CD4-positive, CD25-positive, alpha-beta regulatory T cell (primary cell): ENCODE measurements around the gene SUSD6. TPM values are rescaled to one million over a fixed set of nuclear protein-coding genes. Genes with fewer than 3 reads are reported as not detected.
A peak's percentile ranks its signal among the peaks of the same experiment; 100 is the strongest.

Experiments used
- ATAC-seq, 2 donors: fragments of 150-1000 bp; cut with Tn5 transposase; one replicate each; pipeline ENCODE4 v1.10.0; 2021; ENCODE audit warnings: low read depth in 2 of 2, moderate number of reproducible peaks in 2 of 2, moderate library complexity in 1 of 2
- DNase-seq, 3 donors: peaks; one replicate each; pipeline versions ENCODE4 v3.0.0 to v3.0.0-alpha.2; 2012 to 2022; ENCODE audit warnings: mixed read lengths in 1 of 3
- H3K27ac ChIP-seq: one replicate; pipeline ENCODE4 v1.7.0; 2013; ENCODE audit warnings: mild to moderate bottlenecking, low read length; ENCODE audit not compliant: insufficient read depth, poor library complexity, severe bottlenecking
- H3K27me3 ChIP-seq: one replicate; pipeline ENCODE4 v1.7.0; 2013; ENCODE audit warnings: low read length; ENCODE audit not compliant: control insufficient read depth, insufficient read depth
- H3K36me3 ChIP-seq: one replicate; pipeline ENCODE4 v1.7.0; 2013; ENCODE audit warnings: mild to moderate bottlenecking, low read length, moderate library complexity; ENCODE audit not compliant: control insufficient read depth, insufficient read depth
- H3K4me1 ChIP-seq: 2 replicates; pipeline ENCODE4 v1.7.0; 2013; ENCODE audit warnings: mild to moderate bottlenecking, low read length; ENCODE audit not compliant: insufficient read depth, control insufficient read depth, poor library complexity, severe bottlenecking
- H3K4me3 ChIP-seq: one replicate; pipeline ENCODE4 v1.7.0; 2013; ENCODE audit warnings: low read depth, mild to moderate bottlenecking, low read length, moderate library complexity
- H3K9me3 ChIP-seq, 2 experiments: 1 replicate in 1 of 2; 2 replicates in 1 of 2; pipeline ENCODE4 v1.7.0; 2013; ENCODE audit warnings: low read length in 2 of 2, mild to moderate bottlenecking in 1 of 2, moderate library complexity in 1 of 2; ENCODE audit not compliant: control insufficient read depth in 2 of 2
- H3K27ac Mint-ChIP-seq, 3 donors: one replicate each; pipeline ENCODE4 v1.8.0; 2020 to 2022; ENCODE audit warnings: mild to moderate bottlenecking in 3 of 3, mixed read lengths in 3 of 3, moderate library complexity in 2 of 3
- H3K27me3 Mint-ChIP-seq: one replicate; pipeline ENCODE4 v1.8.0; 2022; ENCODE audit warnings: mild to moderate bottlenecking, mixed read lengths
- H3K36me3 Mint-ChIP-seq: one replicate; pipeline ENCODE4 v1.8.0; 2020; ENCODE audit warnings: mixed read lengths
- H3K4me1 Mint-ChIP-seq, 4 donors: one replicate each; pipeline ENCODE4 v1.8.0; 2020 to 2022; ENCODE audit warnings: mixed read lengths in 4 of 4, mild to moderate bottlenecking in 1 of 4
- H3K4me3 Mint-ChIP-seq, 4 donors: one replicate each; pipeline ENCODE4 v1.8.0; 2020 to 2022; ENCODE audit warnings: mild to moderate bottlenecking in 4 of 4, mixed read lengths in 4 of 4, moderate library complexity in 3 of 4
- H3K9me3 Mint-ChIP-seq, 7 donors: one replicate each; pipeline ENCODE4 v1.8.0; 2020 to 2022; ENCODE audit warnings: mixed read lengths in 7 of 7, mild to moderate bottlenecking in 3 of 7, moderate library complexity in 2 of 7
- polyA plus RNA-seq, 4 donors: library from polyadenylated mRNA; unstranded; fragments of 300-500 nt; fragmentation: Illumina TruSeq; gene quantifications; one replicate each; pipeline ENCODE4 v1.2.3, GENCODE V29; 2021
- total RNA-seq: library from RNA; stranded (reverse); gene quantifications from one replicate; pipeline ENCODE4 v1.2.3, GENCODE V29; 2022

SUSD6 gene
- total and polyA plus RNA-seq, 5 donors from 2014 or later, result 7.7 to 101 (median 9.6) TPM

DNA sequence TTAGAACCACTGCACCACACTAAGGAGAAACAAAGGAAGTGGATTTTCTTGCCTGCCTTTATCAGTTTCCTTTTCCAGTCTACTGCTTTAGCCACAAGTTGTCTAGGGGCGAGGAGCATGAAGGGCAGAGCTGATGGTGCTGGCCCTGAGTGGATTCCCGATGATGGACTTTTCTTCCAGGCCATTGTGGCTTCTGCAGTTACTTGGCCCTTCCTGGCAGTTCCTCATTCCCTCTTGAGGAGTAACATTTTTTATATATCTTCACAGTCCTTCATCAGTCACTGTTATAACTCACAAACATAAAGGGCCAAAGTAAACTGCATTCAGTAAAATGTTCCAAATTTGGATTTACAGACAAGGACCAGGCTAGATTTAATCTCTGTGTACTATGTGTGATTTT is 94.3 kb downstream of the SUSD6 start:
- DNase-seq, result no peak
- Mint-ChIP-seq H3K9me3 (peaks cover 0 to 1% (median 0%) of the 10 kb centered on the region in 7 donors), H3K4me3 (no peak overlapping the region), H3K36me3 (peaks cover 38% of the 10 kb centered on the region), H3K27me3 (no peaks in the 10 kb centered on the region), H3K4me1 (peaks cover 11 to 39% (median 27%) of the 10 kb centered on the region in 4 donors), H3K27ac (peak overlapping the region in 2 of 3 donors; percentile 48 to 62)
- no peaks in the 10 kb centered on the region for H3K27me3 ChIP-seq
- ATAC-seq, result no peak
- H3K4me1 ChIP-seq, result peaks cover 9% of the 10 kb centered on the region
- H3K4me3 ChIP-seq, result no peak overlapping the region
- H3K36me3 ChIP-seq, result peaks cover 70% of the 10 kb centered on the region
- no peaks in the 10 kb centered on the region for H3K9me3 ChIP-seq
- no peak overlapping the region for H3K27ac ChIP-seq

DNA sequence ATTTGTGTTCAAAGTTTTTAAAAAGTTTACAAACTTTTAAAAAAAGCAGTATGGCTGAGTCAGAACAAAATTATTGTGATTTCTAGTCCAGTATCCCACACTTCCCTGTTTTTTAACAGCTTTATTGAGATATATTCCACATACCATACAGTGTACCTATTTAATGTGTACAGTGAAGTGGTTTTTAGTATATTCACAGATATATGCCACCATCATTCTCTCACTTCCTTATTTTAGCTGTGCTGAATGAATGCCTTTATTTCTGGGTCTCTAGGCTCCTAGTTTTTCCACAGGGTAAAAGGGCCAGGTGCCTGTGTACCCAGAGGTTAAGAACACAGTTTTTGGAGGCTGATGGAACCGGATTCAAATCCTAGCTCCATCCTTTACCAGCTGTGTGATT is 96.7 kb downstream of the SUSD6 start:
- Histone ChIP-seq H3K27ac (no peak overlapping the region), H3K9me3 (no peaks in the 10 kb centered on the region), H3K27me3 (no peaks in the 10 kb centered on the region), H3K4me3 (no peak overlapping the region), H3K36me3 (peaks cover 92% of the 10 kb centered on the region), H3K4me1 (peaks cover 15% of the 10 kb centered on the region)
- H3K4me3 Mint-ChIP-seq, result no peak overlapping the region
- H3K27me3 Mint-ChIP-seq, result no peaks in the 10 kb centered on the region
- peaks cover 0 to 1% (median 0%) of the 10 kb centered on the region in 7 donors for H3K9me3 Mint-ChIP-seq
- H3K27ac Mint-ChIP-seq, result no peak overlapping the region
- no peak for DNase-seq
- H3K36me3 Mint-ChIP-seq, result peaks cover 53% of the 10 kb centered on the region
- ATAC-seq, result no peak
- H3K4me1 Mint-ChIP-seq, result peaks cover 2 to 38% (median 26%) of the 10 kb centered on the region in 4 donors

DNA sequence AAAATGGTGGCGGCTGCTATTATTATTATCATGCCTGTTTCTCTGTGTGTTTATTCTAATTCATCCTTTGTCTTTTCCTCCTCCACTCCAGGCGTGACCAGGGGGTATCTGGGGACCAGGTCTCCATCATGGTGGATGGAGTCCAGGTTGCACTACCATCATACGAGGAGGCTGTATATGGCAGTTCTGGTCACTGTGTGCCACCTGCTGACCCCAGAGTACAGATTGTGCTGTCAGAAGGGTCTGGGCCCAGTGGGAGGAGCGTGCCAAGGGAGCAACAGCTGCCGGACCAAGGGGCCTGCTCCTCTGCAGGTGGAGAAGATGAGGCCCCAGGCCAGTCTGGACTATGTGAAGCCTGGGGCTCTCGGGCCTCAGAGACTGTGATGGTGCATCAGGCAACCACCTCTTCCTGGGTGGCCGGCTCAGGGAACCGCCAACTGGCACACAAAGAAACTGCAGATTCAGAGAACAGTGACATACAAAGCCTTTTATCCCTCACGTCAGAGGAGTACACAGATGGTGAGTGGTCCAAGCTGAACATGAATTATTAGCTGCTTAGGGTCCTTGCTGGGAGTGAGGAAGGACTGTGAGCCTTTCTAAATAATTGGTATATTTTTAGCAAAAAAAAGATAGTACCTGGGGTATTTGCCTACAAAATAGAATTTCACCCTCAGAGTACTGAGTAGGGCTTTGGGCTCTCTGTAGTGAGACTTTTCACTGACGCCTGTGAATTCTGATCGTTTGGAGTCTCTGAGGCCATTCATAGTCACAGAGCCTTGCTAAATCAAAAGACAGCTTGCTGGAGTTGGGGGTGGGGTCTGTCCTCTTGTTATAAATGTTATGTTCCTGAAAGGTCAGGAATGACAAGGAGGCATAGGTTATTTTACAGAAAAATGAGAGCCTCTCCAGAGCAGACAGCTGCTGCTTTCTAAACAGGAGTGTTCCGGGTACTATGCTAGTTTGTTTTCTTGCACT is 97.5 kb downstream of the SUSD6 start:
- peak in 1 of 3 donors; percentile 61 for DNase-seq
- Histone ChIP-seq H3K9me3 (no peaks in the 10 kb centered on the region), H3K4me3 (no peak overlapping the region), H3K27me3 (no peaks in the 10 kb centered on the region), H3K36me3 (peaks cover 89% of the 10 kb centered on the region), H3K4me1 (peaks cover 15% of the 10 kb centered on the region), H3K27ac (no peak overlapping the region)
- peak; percentile 57 to 64 for ATAC-seq
- H3K4me1 Mint-ChIP-seq, result peaks cover 5 to 39% (median 23%) of the 10 kb centered on the region in 4 donors
- H3K9me3 Mint-ChIP-seq, result peaks cover 0 to 1% (median 0%) of the 10 kb centered on the region in 7 donors
- H3K27ac Mint-ChIP-seq, result peak overlapping the region in 2 of 3 donors; percentile 62 to 75
- no peaks in the 10 kb centered on the region for H3K27me3 Mint-ChIP-seq
- no peak overlapping the region for H3K4me3 Mint-ChIP-seq
- peaks cover 51% of the 10 kb centered on the region for H3K36me3 Mint-ChIP-seq

DNA sequence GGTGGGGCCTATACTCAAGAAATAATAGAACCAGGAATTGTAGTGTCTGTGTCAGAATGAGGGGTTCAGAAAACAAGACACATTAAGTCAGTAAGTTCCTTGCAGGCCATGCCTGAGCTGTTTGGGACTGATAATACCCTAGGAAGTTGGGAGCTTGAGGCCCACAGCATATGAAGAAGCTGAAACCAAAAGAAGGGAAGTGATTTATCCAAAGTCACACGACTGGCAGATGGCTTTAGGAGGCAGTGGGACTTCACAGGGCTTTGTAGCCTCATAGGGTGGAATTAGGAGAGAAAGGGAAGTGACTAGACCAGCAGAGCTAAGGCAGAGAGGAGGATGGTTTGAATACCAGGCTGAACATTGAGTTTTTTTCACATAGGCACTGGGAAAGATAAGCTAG is 99.0 kb downstream of the SUSD6 start:
- H3K27me3 Mint-ChIP-seq, result no peaks in the 10 kb centered on the region
- DNase-seq (no peak), ATAC-seq (no peak)
- H3K4me3 ChIP-seq, result no peak overlapping the region
- H3K36me3 Mint-ChIP-seq, result peaks cover 53% of the 10 kb centered on the region
- no peaks in the 10 kb centered on the region for H3K9me3 ChIP-seq
- peak overlapping the region; percentile 23 to 83 (median 32) for H3K27ac Mint-ChIP-seq
- H3K36me3 ChIP-seq, result peaks cover 76% of the 10 kb centered on the region
- H3K4me1 ChIP-seq, result peaks cover 15% of the 10 kb centered on the region
- no peak overlapping the region for H3K27ac ChIP-seq
- H3K27me3 ChIP-seq, result no peaks in the 10 kb centered on the region
- no peak overlapping the region for H3K4me3 Mint-ChIP-seq
- H3K4me1 Mint-ChIP-seq, result peaks cover 5 to 41% (median 22%) of the 10 kb centered on the region in 4 donors
- no peaks in the 10 kb centered on the region for H3K9me3 Mint-ChIP-seq

DNA sequence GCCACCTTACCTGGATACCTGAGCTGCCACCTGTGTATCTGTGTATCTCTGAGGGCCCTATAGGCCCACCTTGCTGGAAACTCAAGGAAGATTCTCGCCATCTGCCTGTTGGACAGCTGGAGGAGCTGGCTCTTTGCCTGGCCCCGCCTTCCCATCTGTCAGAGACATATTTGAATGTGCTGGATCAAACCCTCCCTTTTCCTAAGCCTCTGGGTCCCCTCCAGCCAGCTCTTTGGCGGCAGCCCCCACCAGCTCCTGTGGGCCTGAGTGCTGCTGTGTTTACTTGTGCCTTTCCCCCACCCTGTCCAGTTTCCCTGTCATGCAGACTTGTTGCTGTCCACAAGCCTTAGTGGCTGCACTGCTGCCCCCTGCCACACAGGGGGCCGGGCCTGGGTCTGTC is 99.7 kb downstream of the SUSD6 start:
- H3K4me3 ChIP-seq, result no peak overlapping the region
- Mint-ChIP-seq H3K36me3 (peaks cover 48% of the 10 kb centered on the region), H3K4me1 (peaks cover 5 to 45% (median 26%) of the 10 kb centered on the region in 4 donors), H3K27me3 (no peaks in the 10 kb centered on the region), H3K9me3 (no peaks in the 10 kb centered on the region), H3K4me3 (no peak overlapping the region), H3K27ac (peak overlapping the region; percentile 38 to 83 (median 69))
- H3K27me3 ChIP-seq, result no peaks in the 10 kb centered on the region
- peaks cover 19% of the 10 kb centered on the region for H3K4me1 ChIP-seq
- peaks cover 69% of the 10 kb centered on the region for H3K36me3 ChIP-seq
- no peak for ATAC-seq
- H3K9me3 ChIP-seq, result no peaks in the 10 kb centered on the region
- H3K27ac ChIP-seq, result no peak overlapping the region
- DNase-seq, result no peak

DNA sequence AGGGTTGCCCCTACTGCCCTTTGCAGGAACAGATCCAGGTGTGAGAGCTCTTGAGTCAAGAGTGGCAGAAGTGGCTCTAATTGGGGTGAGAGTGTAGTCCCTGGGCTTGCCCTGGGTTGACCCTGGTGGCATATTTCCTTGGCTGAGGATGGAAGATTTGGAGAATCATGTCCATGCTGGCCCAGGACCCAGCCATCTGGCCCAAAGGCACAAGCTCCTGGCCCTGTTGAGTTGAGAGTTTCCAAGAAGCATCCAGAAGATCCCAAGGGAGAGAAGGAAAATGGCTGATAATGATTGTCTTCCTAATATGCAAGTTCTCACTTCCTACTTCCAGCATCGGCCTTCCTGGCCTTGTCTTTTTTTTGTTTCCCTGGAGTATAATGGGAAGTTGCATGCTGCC is 100.1 kb downstream of the SUSD6 start:
- Mint-ChIP-seq H3K9me3 (no peaks in the 10 kb centered on the region), H3K27me3 (no peaks in the 10 kb centered on the region), H3K27ac (peak overlapping the region; percentile 5 to 67 (median 59)), H3K4me3 (no peak overlapping the region), H3K4me1 (peaks cover 5 to 49% (median 30%) of the 10 kb centered on the region in 4 donors), H3K36me3 (peaks cover 48% of the 10 kb centered on the region)
- Histone ChIP-seq H3K4me1 (peaks cover 23% of the 10 kb centered on the region), H3K36me3 (peaks cover 65% of the 10 kb centered on the region), H3K27ac (no peak overlapping the region), H3K9me3 (no peaks in the 10 kb centered on the region), H3K4me3 (no peak overlapping the region), H3K27me3 (no peaks in the 10 kb centered on the region)
- DNase-seq, result no peak
- no peak for ATAC-seq

DNA sequence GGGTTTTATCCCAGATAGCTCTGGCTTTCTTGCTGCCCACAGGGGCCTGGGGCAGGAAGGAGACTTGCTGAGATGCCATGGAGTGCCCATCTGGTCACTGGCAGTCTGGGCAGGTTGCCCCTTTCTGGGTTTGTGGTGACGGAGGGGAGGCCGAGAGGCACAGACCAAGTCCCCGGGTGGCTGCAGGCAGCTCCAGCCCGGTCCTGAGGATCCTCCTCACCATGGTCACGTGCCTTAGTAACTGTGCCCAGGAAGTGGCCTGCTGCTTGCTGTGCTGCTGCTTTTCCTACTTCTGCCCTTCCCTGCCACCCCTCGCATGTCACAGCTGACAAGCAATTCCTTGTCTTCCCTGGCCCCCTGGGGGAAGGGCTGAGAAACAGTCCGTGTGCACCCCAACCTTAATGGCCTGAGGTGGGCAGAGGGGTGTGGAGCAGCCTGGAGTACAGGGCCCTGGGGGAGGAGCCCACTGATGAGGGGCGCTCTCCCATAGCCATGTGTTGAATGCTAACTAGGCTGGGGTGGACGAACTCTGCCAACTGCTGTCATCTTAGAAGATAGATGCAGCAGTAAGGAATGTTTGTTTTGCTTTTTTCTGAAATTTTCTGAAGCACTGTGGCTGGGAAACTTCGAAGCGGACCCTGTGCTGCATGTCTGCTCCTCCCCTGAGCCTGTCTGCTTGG is 100.6 kb downstream of the SUSD6 start:
- Mint-ChIP-seq H3K36me3 (peaks cover 42% of the 10 kb centered on the region), H3K27ac (peak overlapping the region; percentile 5 to 67 (median 15)), H3K4me3 (no peak overlapping the region), H3K9me3 (no peaks in the 10 kb centered on the region), H3K27me3 (no peaks in the 10 kb centered on the region), H3K4me1 (peaks cover 5 to 49% (median 35%) of the 10 kb centered on the region in 4 donors)
- Histone ChIP-seq H3K27ac (no peak overlapping the region), H3K36me3 (peaks cover 59% of the 10 kb centered on the region), H3K4me1 (peaks cover 25% of the 10 kb centered on the region), H3K27me3 (no peaks in the 10 kb centered on the region), H3K9me3 (no peaks in the 10 kb centered on the region), H3K4me3 (no peak overlapping the region)
- ATAC-seq (no peak), DNase-seq (no peak)
